Astrocyte of the spinal cord (primary cell): ENCODE results near the gene ADAM33.

Experiments
- DNase-seq: peaks from one replicate; pipeline ENCODE4 v3.0.0; 2011; ENCODE audit warnings: low read depth, low spot score
- H3K4me3 ChIP-seq: 2 replicates; pipeline ENCODE4 v1.5.1; 2011; ENCODE audit warnings: low read depth, mild to moderate bottlenecking, low read length, moderate library complexity
- CTCF ChIP-seq: IDR thresholded peaks from 2 replicates; pipeline ENCODE4 v1.5.1; 2012; ENCODE audit warnings: low read depth, mild to moderate bottlenecking, low read length, inconsistent platforms
- in situ Hi-C: cut with HindIII; loops from 2 replicates; pipeline ENCODE4 v1.10.0; 2017; ENCODE audit warnings: low sequenced_read_pairs

Gene ADAM33

GRCh38 chr20:3627476-3627875 lies 54.3 kb downstream of the ADAM33 start:
- in situ Hi-C loops: no loop called here
- TF ChIP-seq CTCF: no peak
- no peak for DNase-seq
- H3K4me3 ChIP-seq: no peak overlapping the region

- H3K4me3 ChIP-seq: no peak overlapping the region
- no peak for DNase-seq
- in situ Hi-C loops: no loop called here
- TF ChIP-seq CTCF: no peak
Measured at GRCh38 chr20:3622406-3622805, 59.4 kb downstream of the ADAM33 start.

- no peak overlapping the region for H3K4me3 ChIP-seq
- in situ Hi-C loops: no loop called here
- no peak for DNase-seq
- no peak for TF ChIP-seq CTCF
Measured at GRCh38 chr20:3621111-3621510, 60.7 kb downstream of the ADAM33 start.
